ENCODE data around the gene EIF2B4.

Gene EIF2B4

DNA sequence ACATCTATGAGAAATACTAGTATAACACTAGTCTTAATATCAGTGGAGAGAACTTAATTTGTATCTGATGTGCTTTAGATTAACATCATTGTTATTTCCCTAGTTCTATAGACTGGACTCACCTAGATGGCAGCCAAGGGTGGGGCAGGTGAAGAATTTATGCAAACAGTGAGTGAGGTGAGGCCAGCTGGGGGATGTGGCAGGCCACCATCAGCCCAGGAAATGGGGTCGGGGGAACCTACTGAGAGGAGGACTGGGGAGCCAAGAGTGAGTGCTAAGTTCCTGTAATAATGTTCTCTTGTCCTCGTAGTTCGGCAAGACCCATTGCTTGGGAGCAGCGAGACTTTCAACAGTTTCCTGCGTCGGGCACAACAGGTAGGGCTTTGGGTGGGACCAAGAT lies 2.8 kb upstream of the EIF2B4 start:
- H3K27me3 ChIP-seq (ENCODE audit: low read length): no peaks in the 10 kb centered on the region
- TF ChIP-seq, protein P1, sequence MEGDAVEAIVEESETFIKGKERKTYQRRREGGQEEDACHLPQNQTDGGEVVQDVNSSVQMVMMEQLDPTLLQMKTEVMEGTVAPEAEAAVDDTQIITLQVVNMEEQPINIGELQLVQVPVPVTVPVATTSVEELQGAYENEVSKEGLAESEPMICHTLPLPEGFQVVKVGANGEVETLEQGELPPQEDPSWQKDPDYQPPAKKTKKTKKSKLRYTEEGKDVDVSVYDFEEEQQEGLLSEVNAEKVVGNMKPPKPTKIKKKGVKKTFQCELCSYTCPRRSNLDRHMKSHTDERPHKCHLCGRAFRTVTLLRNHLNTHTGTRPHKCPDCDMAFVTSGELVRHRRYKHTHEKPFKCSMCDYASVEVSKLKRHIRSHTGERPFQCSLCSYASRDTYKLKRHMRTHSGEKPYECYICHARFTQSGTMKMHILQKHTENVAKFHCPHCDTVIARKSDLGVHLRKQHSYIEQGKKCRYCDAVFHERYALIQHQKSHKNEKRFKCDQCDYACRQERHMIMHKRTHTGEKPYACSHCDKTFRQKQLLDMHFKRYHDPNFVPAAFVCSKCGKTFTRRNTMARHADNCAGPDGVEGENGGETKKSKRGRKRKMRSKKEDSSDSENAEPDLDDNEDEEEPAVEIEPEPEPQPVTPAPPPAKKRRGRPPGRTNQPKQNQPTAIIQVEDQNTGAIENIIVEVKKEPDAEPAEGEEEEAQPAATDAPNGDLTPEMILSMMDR (IDR thresholded peaks at IDR 0.05; ENCODE audit: insufficient read depth, low read length, poor library complexity, severe bottlenecking): no peak
- TF ChIP-seq EZH2phosphoT487 (conservative IDR thresholded peaks at IDR 0.05; ENCODE audit: low read length): no peak
- no peak overlapping the region for H3K27ac ChIP-seq (ENCODE audit: low read depth, low read length)
- no peak overlapping the region for H2AFZ ChIP-seq (ENCODE audit: low read depth, low read length, severe bottlenecking)
- no peaks in the 10 kb centered on the region for H3K9me3 ChIP-seq (ENCODE audit: insufficient read depth, low read length)
- peaks cover 12% of the 10 kb centered on the region; the same call in 1 of the 2 replicates for H3F3A ChIP-seq (ENCODE audit: insufficient read depth)
- no peak overlapping the region for H3K4me3 ChIP-seq (ENCODE audit: insufficient read depth, low read length, poor library complexity, severe bottlenecking)
- H3K9me2 ChIP-seq (replicated peaks; ENCODE audit: insufficient read depth, low read length): no peaks in the 10 kb centered on the region
- peaks cover 27% of the 10 kb centered on the region; the same call in 1 of the 2 replicates for H3K79me2 ChIP-seq (ENCODE audit: insufficient read depth, low read length)
- no peak overlapping the region for H3K4me2 ChIP-seq (ENCODE audit: low read depth, low read length, poor library complexity, severe bottlenecking)
- H3K36me3 ChIP-seq (ENCODE audit: low read length): no peaks in the 10 kb centered on the region; the same call in 1 of the 2 replicates
- no peaks in the 10 kb centered on the region for H4K20me1 ChIP-seq (ENCODE audit: low read depth, low read length)
- H3K9ac ChIP-seq (ENCODE audit: low read length): no peak overlapping the region

DNA sequence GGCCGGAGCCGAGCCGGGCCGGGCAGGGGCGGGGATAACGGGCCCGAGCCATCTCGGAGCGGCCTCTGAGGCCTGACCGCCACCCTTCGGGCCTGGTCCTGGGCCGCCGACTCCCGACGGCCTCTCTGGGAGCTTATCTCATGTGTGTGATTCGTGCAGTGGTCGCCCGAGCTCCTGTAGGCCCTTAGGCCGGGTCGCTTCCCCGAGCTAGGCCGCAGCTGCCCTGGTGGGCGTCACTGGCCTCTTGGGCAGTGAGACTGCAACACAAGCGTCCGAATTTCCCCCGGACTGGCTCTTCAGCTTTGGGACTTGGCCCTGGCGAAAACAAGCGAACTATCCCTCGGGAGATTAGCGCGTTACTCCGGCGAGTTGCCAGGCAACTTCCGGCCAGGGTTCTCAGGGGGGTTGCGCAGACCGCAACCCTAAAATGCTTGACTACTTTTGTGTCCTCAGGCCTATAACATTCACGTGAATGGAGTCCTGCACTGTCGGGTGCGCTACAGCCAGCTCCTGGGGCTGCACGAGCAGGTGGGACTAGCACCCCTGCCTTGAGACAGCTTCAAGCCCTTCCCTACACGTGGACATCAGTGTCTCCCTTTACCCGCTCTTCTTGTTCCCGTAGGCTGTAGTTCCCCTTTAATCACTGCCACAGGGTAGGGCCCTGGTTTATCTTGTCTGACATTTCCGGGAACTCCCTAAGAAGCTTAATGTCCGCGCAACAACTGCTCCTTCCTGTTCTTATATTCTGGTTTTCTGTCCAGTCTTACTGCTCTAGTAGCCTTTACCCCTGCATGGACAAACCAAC lies 880 bp upstream of the EIF2B4 start:
- H3K79me2 ChIP-seq (ENCODE audit: insufficient read depth, low read length): peaks cover 27% of the 10 kb centered on the region; the same call in 1 of the 2 replicates
- peaks cover 3% of the 10 kb centered on the region; the same call in 1 of the 2 replicates for H3K36me3 ChIP-seq (ENCODE audit: low read length)
- H3K27ac ChIP-seq (ENCODE audit: low read depth, low read length): peak overlapping the region; percentile 61
- no peaks in the 10 kb centered on the region for H3K27me3 ChIP-seq (ENCODE audit: low read length)
- H3K9me2 ChIP-seq (replicated peaks; ENCODE audit: insufficient read depth, low read length): no peaks in the 10 kb centered on the region
- no peak for TF ChIP-seq EZH2phosphoT487 (conservative IDR thresholded peaks at IDR 0.05; ENCODE audit: low read length)
- TF ChIP-seq, protein P1 (IDR thresholded peaks at IDR 0.05; ENCODE audit: insufficient read depth, low read length, poor library complexity, severe bottlenecking): no peak
- peak overlapping the region; percentile 81 for H3K9ac ChIP-seq (ENCODE audit: low read length)
- no peaks in the 10 kb centered on the region for H3K9me3 ChIP-seq (ENCODE audit: insufficient read depth, low read length)
- peak overlapping the region; percentile 38 for H2AFZ ChIP-seq (ENCODE audit: low read depth, low read length, severe bottlenecking)
- peak overlapping the region; percentile 81 for H3K4me2 ChIP-seq (ENCODE audit: low read depth, low read length, poor library complexity, severe bottlenecking)
- no peaks in the 10 kb centered on the region for H4K20me1 ChIP-seq (ENCODE audit: low read depth, low read length)
- peak overlapping the region; percentile 64 for H3K4me3 ChIP-seq (ENCODE audit: insufficient read depth, low read length, poor library complexity, severe bottlenecking)
- H3F3A ChIP-seq (ENCODE audit: insufficient read depth): peaks cover 12% of the 10 kb centered on the region; the same call in 1 of the 2 replicates

DNA sequence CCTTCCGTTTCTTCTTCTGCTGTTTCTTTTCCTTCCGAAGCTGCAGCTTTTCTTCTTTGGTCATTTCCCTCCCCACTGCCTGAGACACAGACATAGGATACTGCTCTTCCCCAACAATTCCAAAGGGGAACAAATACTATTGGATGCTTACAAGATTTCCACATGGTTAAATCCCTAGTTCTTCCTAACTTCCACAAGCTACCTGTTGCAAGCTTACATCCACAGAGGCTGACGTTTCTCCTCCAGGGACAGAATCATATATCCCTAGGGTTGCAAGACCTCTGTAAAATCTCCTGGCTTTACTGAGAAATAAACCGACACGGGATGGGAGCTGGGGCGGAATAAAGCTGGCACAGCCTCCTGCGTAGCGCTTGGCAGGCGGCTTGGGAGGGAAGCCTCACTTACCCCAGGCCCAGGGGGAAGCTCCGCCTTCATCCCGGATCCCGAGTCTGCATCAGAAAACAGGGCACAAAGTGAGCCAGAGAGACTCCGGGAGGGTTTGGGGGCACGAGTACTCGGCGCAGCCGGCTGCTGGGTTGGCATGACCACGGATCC lies 590 bp downstream of the EIF2B4 start:
- Histone ChIP-seq H3K36me3 (ENCODE audit: low read length) (peaks cover 3% of the 10 kb centered on the region; the same call in 1 of the 2 replicates), H3K9ac (ENCODE audit: low read length) (peak overlapping the region; percentile 81), H3K27me3 (ENCODE audit: low read length) (no peaks in the 10 kb centered on the region), H3K9me2 (replicated peaks; ENCODE audit: insufficient read depth, low read length) (no peaks in the 10 kb centered on the region), H3K4me3 (ENCODE audit: insufficient read depth, low read length, poor library complexity, severe bottlenecking) (peak overlapping the region; percentile 78), H4K20me1 (ENCODE audit: low read depth, low read length) (no peaks in the 10 kb centered on the region), H3K9me3 (ENCODE audit: insufficient read depth, low read length) (no peaks in the 10 kb centered on the region), H3F3A (ENCODE audit: insufficient read depth) (peaks cover 12% of the 10 kb centered on the region; the same call in 1 of the 2 replicates), H3K79me2 (ENCODE audit: insufficient read depth, low read length) (peaks cover 27% of the 10 kb centered on the region; the same call in 1 of the 2 replicates), H3K27ac (ENCODE audit: low read depth, low read length) (peak overlapping the region; percentile 31), H3K4me2 (ENCODE audit: low read depth, low read length, poor library complexity, severe bottlenecking) (peak overlapping the region; percentile 73), H2AFZ (ENCODE audit: low read depth, low read length, severe bottlenecking) (peak overlapping the region; percentile 43)
- TF ChIP-seq, protein P1 (IDR thresholded peaks at IDR 0.05; ENCODE audit: insufficient read depth, low read length, poor library complexity, severe bottlenecking): no peak

Data from SU-DHL-6 (cell line).